HUES6 (cell line): ENCODE results near the gene GHSR.

Source experiments
- H3K27ac ChIP-seq: 2 replicates; pipeline ENCODE4 v1.7.0; 2013; ENCODE audit warnings: low read depth, mild to moderate bottlenecking, low read length, inconsistent platforms
- H3K27me3 ChIP-seq: 2 replicates; pipeline ENCODE4 v1.6.1; 2013; ENCODE audit warnings: low read length; ENCODE audit not compliant: control insufficient read depth, insufficient read depth
- H3K36me3 ChIP-seq: 2 replicates; pipeline ENCODE4 v1.6.1; 2013; ENCODE audit warnings: low read length; ENCODE audit not compliant: control insufficient read depth, insufficient read depth
- H3K4me1 ChIP-seq: 2 replicates; pipeline ENCODE4 v1.6.1; 2013; ENCODE audit warnings: low read length; ENCODE audit not compliant: control insufficient read depth, insufficient read depth
- H3K4me3 ChIP-seq: 2 replicates; pipeline ENCODE4 v1.5.1; 2013; ENCODE audit warnings: low read depth, low read length
- H3K9ac ChIP-seq: one replicate; pipeline ENCODE4 v1.6.1; 2013; ENCODE audit warnings: mild to moderate bottlenecking, low read length
- H3K9me3 ChIP-seq: 2 replicates; pipeline ENCODE4 v1.6.1; 2013; ENCODE audit warnings: low read depth, low read length; ENCODE audit not compliant: control insufficient read depth, insufficient read depth

The GHSR gene

DNA sequence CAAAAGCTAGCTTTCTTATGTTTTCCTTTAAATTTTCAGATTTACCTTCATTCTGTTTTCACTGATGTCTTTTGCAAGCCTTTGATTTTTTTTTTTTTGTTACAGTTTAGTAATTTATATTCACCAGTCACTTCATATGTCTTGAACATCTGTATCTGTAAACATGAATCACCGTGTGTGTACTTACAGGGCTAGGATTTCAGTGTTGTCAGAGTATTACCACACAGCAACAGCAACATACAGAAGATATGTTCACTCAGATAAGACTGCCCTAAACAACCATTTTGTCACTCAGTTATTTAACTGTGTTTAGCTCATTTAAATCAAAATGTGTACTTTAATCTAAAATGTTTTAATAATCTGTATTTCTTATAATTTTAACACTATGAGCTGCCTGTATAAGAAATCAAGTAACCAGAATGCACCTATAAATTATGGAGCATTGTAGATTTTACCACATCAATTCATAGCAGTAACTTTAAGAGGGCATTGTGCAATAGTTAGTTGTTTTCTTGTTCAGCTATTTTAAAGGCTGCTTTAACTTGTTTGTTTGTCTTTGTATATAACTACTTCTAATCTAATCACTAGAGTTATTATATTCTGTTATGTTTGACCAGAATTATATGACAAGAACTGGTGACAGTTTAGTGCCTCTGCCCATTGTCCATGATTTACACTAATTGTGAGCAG, 50.4 kb downstream of the GHSR start:
- H3K27ac ChIP-seq = no peak overlapping the region
- no peak overlapping the region for H3K9ac ChIP-seq
- H3K27me3 ChIP-seq = no peaks in the 10 kb centered on the region
- no peak overlapping the region for H3K4me3 ChIP-seq
- peaks cover 21% of the 10 kb centered on the region for H3K36me3 ChIP-seq
- no peaks in the 10 kb centered on the region for H3K9me3 ChIP-seq
- H3K4me1 ChIP-seq = no peaks in the 10 kb centered on the region

DNA sequence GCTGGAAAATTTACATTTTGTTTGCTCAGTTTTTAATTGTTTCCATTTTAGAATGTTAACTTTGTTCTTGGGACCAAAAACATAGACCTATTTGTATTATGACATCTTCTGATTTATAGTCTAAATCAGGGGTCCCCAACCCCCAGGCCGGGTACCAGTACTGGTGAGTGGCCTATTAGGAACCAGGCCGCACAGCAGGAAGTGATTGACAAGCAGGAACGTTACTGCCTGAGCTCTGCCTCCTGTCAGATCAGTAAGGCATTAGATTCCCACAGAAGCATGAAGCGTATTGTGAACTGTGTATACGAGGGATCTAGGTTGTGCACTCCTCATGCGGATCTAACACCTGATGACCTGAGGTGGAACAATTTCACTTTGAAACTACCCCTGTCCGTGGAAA, 51.9 kb downstream of the GHSR start:
- no peak overlapping the region for H3K27ac ChIP-seq
- no peaks in the 10 kb centered on the region for H3K4me1 ChIP-seq
- H3K9ac ChIP-seq = no peak overlapping the region
- H3K27me3 ChIP-seq = no peaks in the 10 kb centered on the region
- H3K36me3 ChIP-seq = peaks cover 22% of the 10 kb centered on the region
- H3K4me3 ChIP-seq = no peak overlapping the region
- no peaks in the 10 kb centered on the region for H3K9me3 ChIP-seq

- Histone ChIP-seq H3K27me3 (no peaks in the 10 kb centered on the region), H3K4me3 (no peak overlapping the region), H3K9ac (no peak overlapping the region), H3K27ac (no peak overlapping the region), H3K9me3 (no peaks in the 10 kb centered on the region), H3K4me1 (no peaks in the 10 kb centered on the region), H3K36me3 (peaks cover 19% of the 10 kb centered on the region)
Observed at GRCh38 chr3:172394692-172395091, 53.6 kb downstream of the GHSR start.
